ENCODE data around the gene CCDC3.

CCDC3 gene

DNA sequence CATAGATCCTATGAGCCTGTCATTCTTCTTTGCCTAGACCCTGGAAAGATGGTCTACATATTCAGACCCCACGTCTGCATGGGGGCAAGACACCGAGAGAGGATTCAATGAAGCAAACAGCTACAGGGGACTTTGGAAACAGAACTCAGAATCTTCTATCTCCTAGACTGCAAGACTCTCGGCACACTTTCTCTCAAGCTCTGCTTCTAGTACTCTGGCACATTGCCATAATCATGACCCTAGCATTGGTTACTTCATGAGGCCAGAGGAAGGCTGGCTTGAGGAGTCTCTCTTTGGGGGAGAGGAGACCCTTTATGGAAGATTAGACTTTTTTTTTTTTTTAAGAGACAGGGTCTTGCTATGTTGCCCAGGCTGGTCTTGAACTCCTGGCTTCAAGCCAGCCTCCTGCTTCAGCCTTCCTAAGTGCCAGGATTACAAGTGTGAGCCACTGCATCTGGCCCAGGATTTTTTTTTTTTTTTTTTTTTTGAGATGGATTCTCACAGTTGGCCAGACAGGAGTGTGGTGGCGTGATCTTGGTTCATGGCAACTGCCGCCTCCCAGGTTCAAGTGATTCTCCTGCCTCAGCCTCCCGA is 20.7 kb downstream of the CCDC3 start:
- TF ChIP-seq, protein P1, sequence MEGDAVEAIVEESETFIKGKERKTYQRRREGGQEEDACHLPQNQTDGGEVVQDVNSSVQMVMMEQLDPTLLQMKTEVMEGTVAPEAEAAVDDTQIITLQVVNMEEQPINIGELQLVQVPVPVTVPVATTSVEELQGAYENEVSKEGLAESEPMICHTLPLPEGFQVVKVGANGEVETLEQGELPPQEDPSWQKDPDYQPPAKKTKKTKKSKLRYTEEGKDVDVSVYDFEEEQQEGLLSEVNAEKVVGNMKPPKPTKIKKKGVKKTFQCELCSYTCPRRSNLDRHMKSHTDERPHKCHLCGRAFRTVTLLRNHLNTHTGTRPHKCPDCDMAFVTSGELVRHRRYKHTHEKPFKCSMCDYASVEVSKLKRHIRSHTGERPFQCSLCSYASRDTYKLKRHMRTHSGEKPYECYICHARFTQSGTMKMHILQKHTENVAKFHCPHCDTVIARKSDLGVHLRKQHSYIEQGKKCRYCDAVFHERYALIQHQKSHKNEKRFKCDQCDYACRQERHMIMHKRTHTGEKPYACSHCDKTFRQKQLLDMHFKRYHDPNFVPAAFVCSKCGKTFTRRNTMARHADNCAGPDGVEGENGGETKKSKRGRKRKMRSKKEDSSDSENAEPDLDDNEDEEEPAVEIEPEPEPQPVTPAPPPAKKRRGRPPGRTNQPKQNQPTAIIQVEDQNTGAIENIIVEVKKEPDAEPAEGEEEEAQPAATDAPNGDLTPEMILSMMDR (IDR thresholded peaks at IDR 0.05; ENCODE audit: insufficient read depth, low read length, poor library complexity, severe bottlenecking) = no peak
- DNase-seq (ENCODE audit: extremely low read depth, insufficient read length) = no peak

DNA sequence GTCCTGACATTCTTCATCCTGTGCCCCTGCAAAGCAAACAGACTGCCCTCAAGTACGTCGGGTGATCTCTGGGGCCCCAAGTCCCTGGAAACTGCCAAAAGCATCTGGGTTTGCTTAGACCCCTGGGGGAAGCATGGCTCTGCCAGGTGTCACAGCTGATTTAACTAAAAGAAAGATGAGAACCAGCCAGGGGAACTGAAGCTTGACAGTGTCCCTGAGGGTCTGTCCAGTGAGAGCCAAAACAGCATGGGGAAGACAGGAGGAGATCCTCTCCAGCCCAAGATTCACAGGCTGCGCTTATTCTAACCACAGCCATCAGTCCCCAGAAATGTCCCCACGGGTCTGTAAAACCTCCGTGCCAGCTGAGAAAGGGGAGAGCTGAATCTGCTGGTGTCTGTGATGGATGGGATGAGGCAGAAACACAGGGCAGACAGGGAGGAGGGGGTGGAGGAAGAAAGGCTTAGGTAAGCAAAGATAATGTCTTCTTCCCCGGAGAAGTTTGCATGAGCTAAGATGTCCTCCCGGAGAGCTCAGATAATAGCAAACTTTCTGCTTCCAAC is 21.3 kb downstream of the CCDC3 start:
- Histone ChIP-seq H3K36me3 (ENCODE audit: control insufficient read depth, insufficient read depth, low read length) (no peaks in the 10 kb centered on the region), H3K27me3 (replicated peaks; ENCODE audit: control insufficient read depth, insufficient read depth, low read length) (no peaks in the 10 kb centered on the region; the same call in 1 of the 2 replicates), H3K4me3 (replicated peaks; ENCODE audit: low read depth, low read length) (no peak overlapping the region)
- TF ChIP-seq, protein P1 (IDR thresholded peaks at IDR 0.05; ENCODE audit: insufficient read depth, low read length, poor library complexity, severe bottlenecking) = no peak
- no peak for DNase-seq (ENCODE audit: extremely low read depth, insufficient read length)

More for the DNA sequence above, 20.7 kb downstream of the CCDC3 start:
- H3K27me3 ChIP-seq (replicated peaks; ENCODE audit: control insufficient read depth, insufficient read depth, low read length) = no peaks in the 10 kb centered on the region; the same call in 1 of the 2 replicates
- no peak overlapping the region for H3K4me3 ChIP-seq (replicated peaks; ENCODE audit: low read depth, low read length)
- no peaks in the 10 kb centered on the region for H3K36me3 ChIP-seq (ENCODE audit: control insufficient read depth, insufficient read depth, low read length)

DNA sequence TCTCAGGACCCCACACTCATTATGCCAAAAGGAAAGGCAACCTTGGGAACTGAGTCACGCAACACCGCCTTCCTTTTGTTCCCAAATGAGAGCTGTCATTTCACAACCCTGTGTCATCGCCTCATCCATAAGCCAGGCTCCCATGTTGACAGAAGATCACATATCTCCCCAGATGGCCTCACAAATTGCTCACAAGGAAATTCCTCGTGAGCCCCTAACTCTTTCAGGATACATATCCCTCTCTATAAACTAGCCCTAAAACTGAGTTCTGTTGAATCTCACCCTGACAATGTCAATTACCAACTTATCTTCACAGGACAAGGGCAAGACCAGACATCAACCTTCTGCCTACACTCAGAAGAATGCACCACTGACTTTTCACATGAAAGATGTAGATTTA is 22.6 kb downstream of the CCDC3 start:
- TF ChIP-seq, protein P1 (IDR thresholded peaks at IDR 0.05; ENCODE audit: insufficient read depth, low read length, poor library complexity, severe bottlenecking) = no peak
- Histone ChIP-seq H3K27me3 (replicated peaks; ENCODE audit: control insufficient read depth, insufficient read depth, low read length) (no peaks in the 10 kb centered on the region; the same call in 1 of the 2 replicates), H3K4me3 (replicated peaks; ENCODE audit: low read depth, low read length) (no peak overlapping the region), H3K36me3 (ENCODE audit: control insufficient read depth, insufficient read depth, low read length) (no peaks in the 10 kb centered on the region)
- no peak for DNase-seq (ENCODE audit: extremely low read depth, insufficient read length)

DNA sequence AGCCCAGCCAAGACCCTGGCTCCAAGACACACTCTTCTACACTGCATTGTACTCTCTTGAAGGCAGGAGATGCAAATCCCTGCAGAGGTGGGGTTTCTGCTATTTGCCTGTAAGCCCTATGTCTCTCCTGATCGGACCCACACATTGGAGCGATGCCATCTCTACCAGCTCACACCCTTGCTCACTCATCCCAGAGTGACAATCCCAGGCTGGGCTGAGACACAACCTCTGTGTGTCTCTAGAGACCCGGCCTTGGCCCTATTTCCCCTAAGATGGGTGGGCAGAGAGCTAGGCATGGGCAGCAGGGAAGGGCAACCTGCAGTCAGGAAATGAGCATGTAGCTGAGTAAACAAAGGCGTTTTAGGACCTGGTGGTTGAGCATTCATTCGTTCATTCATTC is 25.6 kb downstream of the CCDC3 start:
- Histone ChIP-seq H3K27me3 (replicated peaks; ENCODE audit: control insufficient read depth, insufficient read depth, low read length) (no peaks in the 10 kb centered on the region; the same call in 1 of the 2 replicates), H3K36me3 (ENCODE audit: control insufficient read depth, insufficient read depth, low read length) (no peaks in the 10 kb centered on the region), H3K4me3 (replicated peaks; ENCODE audit: low read depth, low read length) (no peak overlapping the region)
- TF ChIP-seq, protein P1 (IDR thresholded peaks at IDR 0.05; ENCODE audit: insufficient read depth, low read length, poor library complexity, severe bottlenecking) = no peak
- no peak for DNase-seq (ENCODE audit: extremely low read depth, insufficient read length)

DNA sequence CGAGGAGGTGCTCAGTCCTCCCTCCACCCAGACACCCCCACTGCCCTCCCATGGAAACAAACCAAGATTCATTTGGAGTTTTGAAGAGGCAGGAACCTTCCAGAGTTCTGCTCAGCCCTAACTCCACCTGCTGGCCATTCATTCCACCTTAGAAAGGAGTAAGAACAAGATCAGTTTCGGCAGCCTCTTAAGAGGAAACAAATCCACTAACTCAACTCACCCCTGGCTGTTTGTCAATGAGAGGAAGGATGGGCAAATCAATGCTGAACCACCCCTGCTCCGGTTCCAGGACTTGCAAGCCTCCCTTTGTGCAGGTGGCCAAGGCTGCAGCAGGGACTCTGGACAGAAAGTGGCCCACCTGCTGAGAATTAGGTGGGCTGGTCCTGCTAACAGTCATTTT is 26.2 kb downstream of the CCDC3 start:
- DNase-seq (ENCODE audit: extremely low read depth, insufficient read length) = no peak
- no peaks in the 10 kb centered on the region for H3K36me3 ChIP-seq (ENCODE audit: control insufficient read depth, insufficient read depth, low read length)
- TF ChIP-seq, protein P1 (IDR thresholded peaks at IDR 0.05; ENCODE audit: insufficient read depth, low read length, poor library complexity, severe bottlenecking) = peak; percentile 16
- H3K4me3 ChIP-seq (replicated peaks; ENCODE audit: low read depth, low read length) = no peak overlapping the region
- no peaks in the 10 kb centered on the region; the same call in 1 of the 2 replicates for H3K27me3 ChIP-seq (replicated peaks; ENCODE audit: control insufficient read depth, insufficient read depth, low read length)
